Stimulated activated CD8-positive, alpha-beta memory T cell treated with anti-CD3 and anti-CD28 coated beads, Interleukin-4, amount 100 ng/mL, for 48 hours (primary cell): ENCODE data around the gene CCDC124.

ENCODE experiments used
- DNase-seq: peaks from one replicate; pipeline ENCODE4 v3.0.0-alpha.2; 2020

CCDC124 gene

GRCh38 chr19:17989425-17990094, 56.7 kb downstream of the CCDC124 start:
- DNase-seq: no peak

DNA sequence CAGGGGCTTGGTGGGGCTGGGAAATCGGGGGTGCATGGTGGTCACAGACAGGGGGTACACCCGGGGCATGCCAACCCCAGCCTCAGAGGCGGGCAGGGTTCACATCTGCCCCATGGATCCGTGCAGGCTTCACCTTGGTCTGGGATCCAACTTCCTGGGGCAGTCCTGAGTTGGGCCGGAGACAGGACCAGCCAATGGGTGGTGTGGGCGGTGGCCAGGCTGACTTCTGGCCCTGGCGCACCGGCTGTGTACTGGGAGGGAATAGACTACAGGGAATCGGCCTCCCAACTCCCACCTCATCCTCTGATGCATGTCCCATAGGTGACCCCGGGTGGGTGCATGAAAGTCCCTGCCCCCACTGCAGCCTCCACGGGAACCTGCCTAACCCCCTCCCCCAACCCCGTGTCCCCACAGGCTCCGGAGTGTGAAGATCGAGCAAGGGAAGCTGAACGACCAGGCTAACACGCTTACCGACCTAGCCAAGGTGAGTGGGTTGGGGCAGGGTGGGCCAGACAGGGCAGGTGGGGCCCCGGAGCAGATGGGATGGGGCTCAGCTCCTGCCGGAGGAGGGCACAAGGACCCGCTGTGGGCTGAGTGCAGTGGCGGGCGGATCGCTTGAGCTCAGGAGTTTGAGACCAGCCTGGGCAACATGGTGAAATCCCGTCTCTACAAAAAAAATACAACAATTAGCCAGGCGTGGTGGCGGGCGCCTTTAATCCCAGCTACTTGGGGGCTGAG, 60.4 kb downstream of the CCDC124 start:
- no peak for DNase-seq
